ENCODE measurements around the gene KIAA1671. TPM values are rescaled to one million over a fixed set of nuclear protein-coding genes. Genes with fewer than 3 reads are reported as not detected.
"Not testable (repeated sequence)": the region's sequence is repeated elsewhere in the genome, so short reads cannot be mapped to it uniquely, and the experiment has no call there.

Gene KIAA1671
- total RNA-seq, 1 donor from 2014 or later: 43.7 TPM

DNA sequence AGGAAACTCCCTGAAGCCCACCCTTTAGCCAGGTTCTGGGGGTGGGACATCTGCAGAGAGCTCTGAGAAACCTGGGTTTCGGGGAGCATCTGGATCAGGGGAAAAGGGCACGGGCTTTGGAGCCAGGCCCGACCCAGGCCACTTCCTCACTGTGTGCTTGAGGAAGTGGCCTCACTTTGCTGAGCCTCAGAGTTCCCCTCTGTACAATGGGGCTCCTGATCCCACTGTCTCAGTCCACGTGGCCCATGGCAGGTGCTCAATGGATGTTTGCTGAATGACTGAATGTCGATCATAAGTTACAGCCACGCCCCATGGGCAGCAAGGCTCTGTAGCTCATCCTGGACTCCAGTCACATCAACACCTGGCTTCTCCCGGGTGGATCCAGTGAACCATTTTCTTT is 248.5 kb downstream of the KIAA1671 start:
- no peak for DNase-seq (ENCODE audit: low spot score)

- DNase-seq (ENCODE audit: low spot score): no peak
These were observed 249.2 kb downstream of the KIAA1671 start for GRCh38 chr22:25201557-25202273.

GRCh38 chr22:25202290-25202921 is 249.9 kb downstream of the KIAA1671 start:
- DNase-seq (ENCODE audit: low spot score): peak; percentile 57

GRCh38 chr22:25203082-25203481 is 250.6 kb downstream of the KIAA1671 start:
- no peak for DNase-seq (ENCODE audit: low spot score)

DNA sequence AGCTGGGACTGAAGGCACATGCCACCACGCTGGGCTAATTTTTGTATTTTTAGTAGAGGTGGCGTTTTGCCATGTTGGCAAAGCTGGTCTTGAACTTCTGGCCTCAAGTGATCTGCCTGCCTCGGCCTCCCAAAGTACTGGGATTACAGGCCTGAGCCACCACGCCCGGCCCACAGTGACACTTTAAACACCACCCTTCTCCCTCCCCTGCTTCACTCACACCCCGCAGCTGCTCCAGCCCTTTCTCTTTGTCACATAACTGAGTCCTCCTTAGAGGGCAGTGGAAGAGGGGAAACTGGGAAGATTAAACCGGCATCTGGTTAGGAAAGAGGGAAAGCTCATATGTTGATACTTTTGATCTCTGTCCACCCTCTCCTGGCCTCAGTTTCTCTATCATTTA is 252.0 kb downstream of the KIAA1671 start:
- not testable (repeated sequence) for DNase-seq (ENCODE audit: low spot score)

DNA sequence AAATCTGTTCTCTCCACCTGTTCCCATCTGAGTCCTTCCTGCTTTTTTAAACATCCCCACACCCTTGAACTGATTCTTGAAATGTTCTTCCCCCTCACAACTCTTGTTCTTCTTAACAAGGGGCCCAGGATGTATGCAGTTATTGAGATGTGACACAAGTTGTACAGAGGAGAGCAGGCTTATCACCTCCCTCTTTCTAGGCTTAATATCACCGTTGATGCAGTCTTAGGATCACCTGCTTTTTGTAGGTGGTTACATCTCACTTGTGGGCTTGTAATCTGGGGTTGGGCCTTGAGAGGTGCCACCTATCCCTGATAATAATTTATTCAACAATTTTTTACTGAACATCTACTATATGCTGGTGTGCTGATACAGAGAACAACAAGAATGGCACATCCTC is 253.3 kb downstream of the KIAA1671 start:
- DNase-seq (ENCODE audit: low spot score): no peak

GRCh38 chr22:25206998-25207397 is 254.5 kb downstream of the KIAA1671 start:
- DNase-seq (ENCODE audit: low spot score): no peak

DNA sequence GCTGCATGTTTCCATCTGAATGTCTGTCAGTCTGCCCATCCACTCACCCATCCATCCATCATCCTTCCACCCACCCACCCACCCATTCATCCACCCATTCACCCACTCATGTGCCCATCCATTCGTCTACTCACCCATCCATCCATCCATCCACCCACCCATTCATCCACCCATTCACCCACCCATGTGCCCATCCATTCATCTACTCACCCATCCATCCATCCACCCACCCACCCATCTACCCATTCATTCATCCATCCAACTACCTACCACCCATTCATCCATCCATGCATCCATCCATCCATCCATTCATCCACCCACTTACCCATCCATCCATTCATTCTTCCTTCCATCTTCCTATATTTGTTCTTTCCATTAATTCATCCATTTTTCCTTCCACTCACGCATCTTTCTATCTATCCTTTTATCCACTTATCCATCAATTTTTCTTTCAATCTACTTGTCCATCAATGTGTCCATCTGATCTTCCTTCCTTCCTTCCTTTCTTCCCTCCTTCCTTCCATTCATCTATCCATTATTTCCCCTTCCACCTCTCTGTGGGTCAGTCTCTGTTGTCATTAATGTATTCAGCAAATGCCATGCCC is 255.1 kb downstream of the KIAA1671 start:
- DNase-seq (ENCODE audit: low spot score): no peak

DNA sequence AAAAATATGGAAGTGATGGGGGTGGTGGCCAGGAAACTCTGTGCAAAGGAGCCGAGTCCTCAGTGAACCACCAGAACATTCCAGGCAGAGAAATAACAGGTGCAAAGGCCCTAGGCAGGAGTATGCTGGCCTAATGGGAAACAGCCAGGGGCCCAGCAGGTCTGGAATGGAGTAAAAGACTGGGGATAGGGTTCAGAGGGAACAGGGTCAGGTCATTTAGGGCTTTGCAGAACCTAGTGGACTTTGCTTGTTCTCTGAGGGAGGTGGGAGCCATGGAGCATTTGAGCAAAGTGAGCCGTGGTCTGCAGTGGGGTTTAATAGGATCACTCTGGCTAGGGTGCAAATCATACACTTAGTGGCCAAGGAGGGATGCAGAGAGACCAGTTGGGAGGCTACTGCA is 255.8 kb downstream of the KIAA1671 start:
- no peak for DNase-seq (ENCODE audit: low spot score)

GRCh38 chr22:25208743-25209505 is 256.4 kb downstream of the KIAA1671 start:
- DNase-seq (ENCODE audit: low spot score): no peak

GRCh38 chr22:25210793-25211192 is 258.3 kb downstream of the KIAA1671 start:
- no peak for DNase-seq (ENCODE audit: low spot score)

- no peak for DNase-seq (ENCODE audit: low spot score)
These were observed 259.8 kb downstream of the KIAA1671 start for GRCh38 chr22:25212337-25212736.

DNA sequence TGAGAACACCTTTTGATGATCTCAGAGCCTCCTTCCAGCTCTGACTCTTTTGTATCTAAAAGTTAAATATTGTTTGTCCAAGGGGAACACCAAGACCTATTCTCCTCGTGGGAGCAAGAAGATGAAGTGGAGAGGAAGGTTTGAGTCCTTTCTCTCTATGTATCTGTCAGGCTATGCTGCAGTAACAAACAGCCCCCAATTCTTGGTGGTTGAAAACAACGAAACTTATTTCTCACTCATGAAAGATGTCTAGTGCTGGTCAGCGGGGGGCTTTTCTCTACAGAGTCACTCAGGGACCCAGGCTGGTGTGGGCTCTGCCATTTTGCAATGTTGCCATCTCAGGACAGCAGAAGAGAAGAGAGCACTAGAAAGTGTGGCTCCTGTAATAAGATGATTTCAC is 260.7 kb downstream of the KIAA1671 start:
- DNase-seq (ENCODE audit: low spot score): no peak

GRCh38 chr22:25216230-25216629 is 263.7 kb downstream of the KIAA1671 start:
- no peak for DNase-seq (ENCODE audit: low spot score)

DNA sequence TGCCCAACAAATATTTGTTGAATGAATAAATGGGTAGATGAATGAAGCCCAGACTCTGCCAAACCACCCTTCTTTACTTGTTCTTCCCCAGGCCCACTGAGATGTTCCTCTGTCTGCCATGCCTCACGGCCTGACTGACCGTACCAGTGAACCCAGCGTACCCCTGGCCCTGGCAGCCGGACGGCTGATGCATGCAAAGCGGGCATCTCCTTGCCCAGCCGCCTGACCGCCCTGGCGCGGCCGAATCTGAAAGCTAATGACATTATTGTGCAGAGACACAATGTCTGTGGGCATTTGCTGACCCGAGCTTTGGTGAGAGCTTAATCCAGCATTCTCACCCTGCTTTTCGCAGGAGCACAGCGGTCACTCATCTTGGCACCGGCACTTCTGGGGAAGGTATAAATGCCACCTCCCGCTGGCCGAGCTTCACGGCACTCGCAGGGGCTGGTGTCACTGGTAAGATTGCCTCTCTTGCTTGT is 266.7 kb downstream of the KIAA1671 start, which contains the start of gene CRYBB2:
CRYBB2 (plus strand) TSS at position 429 of the 479 bp plus-strand sequence. CDS start 1,791 bp downstream, outside the sequence.
- DNase-seq (ENCODE audit: low spot score): no peak

GRCh38 chr22:25219948-25220442 is 267.5 kb downstream of the KIAA1671 start:
- no peak for DNase-seq (ENCODE audit: low spot score)

- DNase-seq (ENCODE audit: low spot score): no peak
These were observed 269.3 kb downstream of the KIAA1671 start for GRCh38 chr22:25221790-25222189.

DNA sequence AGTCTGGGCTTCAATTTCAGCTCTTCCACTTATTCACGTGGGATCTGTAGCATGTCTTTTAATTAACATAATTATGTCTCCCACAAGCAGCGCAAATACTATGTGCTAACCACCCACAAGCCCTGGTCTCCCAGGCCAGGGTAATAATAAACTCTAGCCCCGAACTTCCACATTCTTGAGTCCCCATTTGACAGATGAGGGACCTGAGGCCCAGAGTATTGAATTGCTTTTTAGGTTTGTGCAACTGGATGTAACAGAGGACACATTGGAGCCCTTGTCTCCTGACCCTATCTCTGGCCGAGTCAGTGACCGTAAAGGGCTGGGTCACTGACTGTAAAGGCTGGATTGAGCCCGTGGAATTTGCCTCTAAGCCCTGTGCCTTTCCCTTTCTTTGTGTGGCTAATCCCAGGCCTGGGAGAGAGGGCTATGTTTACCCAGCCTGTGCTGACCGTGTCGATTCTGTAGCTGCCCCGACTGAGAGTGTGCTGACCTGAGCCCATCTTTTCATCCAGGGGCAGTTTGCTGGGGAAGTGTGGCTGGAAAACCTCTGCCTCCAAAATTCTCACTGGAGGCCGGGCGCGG is 270.8 kb downstream of the KIAA1671 start:
- no peak for DNase-seq (ENCODE audit: low spot score)

- no peak for DNase-seq (ENCODE audit: low spot score)
These were observed 276.3 kb downstream of the KIAA1671 start for GRCh38 chr22:25228822-25229221.

DNA sequence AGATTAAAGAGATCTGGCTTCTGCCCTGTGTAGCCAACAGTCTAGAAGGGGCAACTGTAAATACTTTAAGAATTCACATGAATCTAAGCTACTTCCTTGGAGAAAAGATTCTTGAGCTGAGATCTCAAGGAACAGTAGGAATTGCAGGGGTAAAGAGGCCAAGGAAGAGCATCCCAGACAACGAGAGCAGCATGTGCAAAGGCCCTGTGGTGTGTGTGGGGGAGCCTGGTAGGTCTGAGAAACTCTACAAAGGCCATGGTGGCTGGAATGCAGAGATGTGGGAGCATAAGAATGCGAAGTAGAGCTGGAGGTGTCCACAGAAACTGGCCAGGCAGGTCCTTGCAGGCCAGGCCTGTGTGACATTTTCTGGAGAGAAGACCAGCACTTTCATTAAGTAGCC is 278.2 kb downstream of the KIAA1671 start:
- not testable (repeated sequence) for DNase-seq (ENCODE audit: low spot score)

GRCh38 chr22:25232301-25232700 is 279.8 kb downstream of the KIAA1671 start:
- no peak for DNase-seq (ENCODE audit: low spot score)
